Ovary (tissue), 9 donors: ENCODE data around the gene LRMDA. TPM values are rescaled to one million over a fixed set of nuclear protein-coding genes. Genes with fewer than 3 reads are reported as not detected.

Source experiments
- DNase-seq, 5 donors: peaks; one replicate each; pipeline ENCODE4 v3.0.0-alpha.2; 2019 to 2020
- H3K27ac ChIP-seq, 2 donors: fragments of 200-600 bp; one replicate each; pipeline versions ENCODE4 v1.5.1 to v1.8.0; 2019 to 2022
- H3K27me3 ChIP-seq: fragments of 200-600 bp; one replicate; pipeline ENCODE4 v1.8.0; 2022
- H3K36me3 ChIP-seq: fragments of 200-600 bp; sonication (generic); one replicate; pipeline ENCODE4 v1.5.1; 2019
- H3K4me1 ChIP-seq: one replicate; pipeline ENCODE4 v1.8.1; 2013; ENCODE audit warnings: mild to moderate bottlenecking, moderate library complexity; ENCODE audit not compliant: insufficient read depth
- H3K4me3 ChIP-seq: fragments of 200-600 bp; sonication (generic); one replicate; pipeline ENCODE4 v1.5.1; 2017
- H3K9me3 ChIP-seq, 2 donors: fragments of 200-600 bp in 1 of 2; sonication (generic) in 1 of 2; one replicate each; pipeline versions ENCODE4 v1.5.1 to v1.8.1; 2013 to 2019; ENCODE audit warnings: mild to moderate bottlenecking in 1 of 2, moderate library complexity in 1 of 2
- EP300 ChIP-seq: sonication (generic); formaldehyde crosslinking; IDR thresholded peaks from one replicate; pipeline ENCODE4 v1.6.1; 2017; ENCODE audit warnings: antibody characterized with exemption
- POLR2A ChIP-seq: fragments of 450-650 bp; IDR thresholded peaks from one replicate; pipeline ENCODE4 v1.6.1; 2017; ENCODE audit warnings: antibody characterized with exemption, mild to moderate bottlenecking, moderate library complexity
- WGBS, 3 donors: extraction: QIAGEN DNeasy Blood & Tissue Kit in 1 of 3; methylation state at CpG; one replicate each; pipeline versions ENCODE4 v1.1.5 to v1.1.7; 2013 to 2017; 5-methylcytosine and 5-hydroxymethylcytosine counted together
- intact Hi-C, 4 donors: fragments of 100-400 bp; cut with DNase I; formaldehyde crosslinking; loops; one replicate each; pipeline versions ENCODE4 v1.11.0 to v1.15.1; 2022 to 2023
- polyA plus RNA-seq, 2 donors: library from polyadenylated mRNA; stranded (reverse); fragments of 200-250 nt in 1 of 2; fragments of 350-450 nt in 1 of 2; fragmentation: Illumina TruSeq in 1 of 2; extraction: RNeasy Lipid Tissue Mini Kit (QIAGEN cat#74804) in 1 of 2; gene quantifications; one replicate each; pipeline ENCODE4 v1.2.3, GENCODE V29; 2013 to 2014
- total RNA-seq, 7 donors: library from RNA; depleted of rRNA in 2 of 7; stranded (reverse); fragments of >200 nt in 2 of 7; fragmentation: NEBNext Ultra II Directional in 3 of 7; extraction: Animal tissue kit (Norgen Biotek cat#: 25700) in 3 of 7; gene quantifications; one replicate each; pipeline versions ENCODE4 v1.1.0 to v1.2.4, GENCODE V29; 2016 to 2023
- TF ChIP-seq, protein P1 (sequence below), 3 donors: fragments of 450-650 bp in 2 of 3; fragments of 200-600 bp in 1 of 3; IDR thresholded peaks; one replicate each; pipeline versions ENCODE4 v1.5.1 to v1.8.0; 2016 to 2022; ENCODE audit warnings: antibody characterized with exemption in 3 of 3, mild to moderate bottlenecking in 1 of 3
- donor health status: DM: no; HTN: no; CAD: no; lungs with moderate emphysema.
- donor health status: DM: no; HTN: no; CAD: no.
- donor health status: Bipolar disorder and iron deficiency.
- donor health status: DM: yes; HTN: yes; CAD: no.
- donor health status: DM: no; HTN: no; CAD: no.
- donor health status: DM: yes; HTN: yes; CAD: no.

Gene LRMDA
- total and polyA plus RNA-seq, 9 donors, result 14.8 to 30.7 (median 22.9) TPM

GRCh38 chr10:76149602-76150138, 718.2 kb downstream of the LRMDA start:
- no peaks in the 10 kb centered on the region for H3K36me3 ChIP-seq
- H3K4me3 ChIP-seq, result no peak overlapping the region
- H3K27me3 ChIP-seq, result no peaks in the 10 kb centered on the region
- H3K9me3 ChIP-seq, result no peaks in the 10 kb centered on the region
- TF ChIP-seq EP300 (no peak), POLR2A (no peak)
- TF ChIP-seq, protein P1, sequence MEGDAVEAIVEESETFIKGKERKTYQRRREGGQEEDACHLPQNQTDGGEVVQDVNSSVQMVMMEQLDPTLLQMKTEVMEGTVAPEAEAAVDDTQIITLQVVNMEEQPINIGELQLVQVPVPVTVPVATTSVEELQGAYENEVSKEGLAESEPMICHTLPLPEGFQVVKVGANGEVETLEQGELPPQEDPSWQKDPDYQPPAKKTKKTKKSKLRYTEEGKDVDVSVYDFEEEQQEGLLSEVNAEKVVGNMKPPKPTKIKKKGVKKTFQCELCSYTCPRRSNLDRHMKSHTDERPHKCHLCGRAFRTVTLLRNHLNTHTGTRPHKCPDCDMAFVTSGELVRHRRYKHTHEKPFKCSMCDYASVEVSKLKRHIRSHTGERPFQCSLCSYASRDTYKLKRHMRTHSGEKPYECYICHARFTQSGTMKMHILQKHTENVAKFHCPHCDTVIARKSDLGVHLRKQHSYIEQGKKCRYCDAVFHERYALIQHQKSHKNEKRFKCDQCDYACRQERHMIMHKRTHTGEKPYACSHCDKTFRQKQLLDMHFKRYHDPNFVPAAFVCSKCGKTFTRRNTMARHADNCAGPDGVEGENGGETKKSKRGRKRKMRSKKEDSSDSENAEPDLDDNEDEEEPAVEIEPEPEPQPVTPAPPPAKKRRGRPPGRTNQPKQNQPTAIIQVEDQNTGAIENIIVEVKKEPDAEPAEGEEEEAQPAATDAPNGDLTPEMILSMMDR (IDR thresholded peaks at IDR 0.05), result no peak
- H3K27ac ChIP-seq, result peak overlapping the region in 1 of 2 donors; percentile 52
- WGBS, 3 donors, result 80 to 92% (median 82%) methylated on average over 2 of the region's 2 CpGs
- DNase-seq, result no peak
- H3K4me1 ChIP-seq, result peaks cover 8% of the 10 kb centered on the region
- intact Hi-C loops, result no loop called here

GRCh38 chr10:76150139-76150875, 718.9 kb downstream of the LRMDA start:
- intact Hi-C loops, result no loop called here
- no peak for TF ChIP-seq POLR2A
- TF ChIP-seq EP300, result no peak
- TF ChIP-seq, protein P1 (IDR thresholded peaks at IDR 0.05), result no peak
- H3K4me1 ChIP-seq, result peaks cover 9% of the 10 kb centered on the region
- H3K27ac ChIP-seq, result peak overlapping the region in 1 of 2 donors; percentile 52
- no peak overlapping the region for H3K4me3 ChIP-seq
- 38 to 56% (median 47%) methylated on average over 17 of the region's 17 CpGs for WGBS, 3 donors
- H3K27me3 ChIP-seq, result no peaks in the 10 kb centered on the region
- no peaks in the 10 kb centered on the region for H3K36me3 ChIP-seq
- DNase-seq, result peak in 4 of 5 donors; percentile 28 to 45 (median 29)
- no peaks in the 10 kb centered on the region for H3K9me3 ChIP-seq

GRCh38 chr10:76150876-76151288, 719.5 kb downstream of the LRMDA start:
- Histone ChIP-seq H3K36me3 (no peaks in the 10 kb centered on the region), H3K27me3 (no peaks in the 10 kb centered on the region), H3K27ac (no peak overlapping the region), H3K4me3 (no peak overlapping the region), H3K4me1 (peaks cover 9% of the 10 kb centered on the region), H3K9me3 (no peaks in the 10 kb centered on the region)
- intact Hi-C loops, result no loop called here
- no peak for DNase-seq
- TF ChIP-seq, protein P1 (IDR thresholded peaks at IDR 0.05), result no peak
- no peak for TF ChIP-seq POLR2A
- no peak for TF ChIP-seq EP300
- WGBS, 3 donors, result 46 to 67% (median 47%) methylated on average over 7 of the region's 7 CpGs

- Histone ChIP-seq H3K27ac (no peak overlapping the region), H3K9me3 (no peaks in the 10 kb centered on the region), H3K36me3 (no peaks in the 10 kb centered on the region), H3K4me1 (peaks cover 10% of the 10 kb centered on the region), H3K27me3 (no peaks in the 10 kb centered on the region), H3K4me3 (no peak overlapping the region)
- DNase-seq, result no peak
- intact Hi-C loops, result no loop called here
- WGBS, 3 donors, result 94 to 98% (median 96%) methylated on average over 1 of the region's 1 CpG
- TF ChIP-seq, protein P1 (IDR thresholded peaks at IDR 0.05), result no peak
- TF ChIP-seq EP300 (no peak), POLR2A (no peak)
Observed at GRCh38 chr10:76152186-76152585, 720.8 kb downstream of the LRMDA start.
